Activated CD8-positive, alpha-beta memory T cell treated with anti-CD3 and anti-CD28 coated beads, Interleukin-2, amount 50 U/mL, for 48 hours (primary cell): ENCODE results near the gene BAIAP2L2.
"Not testable (repeated sequence)": the region's sequence is repeated elsewhere in the genome, so short reads cannot be mapped to it uniquely, and the experiment has no call there.

ENCODE experiments used
- DNase-seq: peaks from one replicate; pipeline ENCODE4 v3.0.0-alpha.2; 2020

Gene BAIAP2L2

DNA sequence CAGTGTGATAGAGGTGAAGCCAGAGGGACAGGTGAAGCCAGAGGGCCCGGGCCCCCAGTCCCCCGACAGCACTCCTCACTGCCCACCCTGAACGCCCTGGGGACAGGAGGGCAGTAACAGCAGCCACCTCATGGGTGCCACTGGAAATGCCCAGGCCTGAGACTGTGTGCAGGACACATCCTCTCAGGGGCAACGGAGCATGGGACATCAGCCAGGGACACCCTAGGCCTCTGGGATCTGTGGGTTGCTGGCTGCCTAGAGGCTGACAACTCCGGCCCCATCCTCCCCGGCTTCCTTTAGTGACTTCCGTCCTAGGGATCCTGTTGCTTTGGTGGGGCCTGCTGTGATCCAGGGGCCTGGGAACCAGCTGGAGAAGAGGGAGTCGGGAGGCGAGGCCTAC lies 17.4 kb upstream of the BAIAP2L2 start:
- no peak for DNase-seq

DNA sequence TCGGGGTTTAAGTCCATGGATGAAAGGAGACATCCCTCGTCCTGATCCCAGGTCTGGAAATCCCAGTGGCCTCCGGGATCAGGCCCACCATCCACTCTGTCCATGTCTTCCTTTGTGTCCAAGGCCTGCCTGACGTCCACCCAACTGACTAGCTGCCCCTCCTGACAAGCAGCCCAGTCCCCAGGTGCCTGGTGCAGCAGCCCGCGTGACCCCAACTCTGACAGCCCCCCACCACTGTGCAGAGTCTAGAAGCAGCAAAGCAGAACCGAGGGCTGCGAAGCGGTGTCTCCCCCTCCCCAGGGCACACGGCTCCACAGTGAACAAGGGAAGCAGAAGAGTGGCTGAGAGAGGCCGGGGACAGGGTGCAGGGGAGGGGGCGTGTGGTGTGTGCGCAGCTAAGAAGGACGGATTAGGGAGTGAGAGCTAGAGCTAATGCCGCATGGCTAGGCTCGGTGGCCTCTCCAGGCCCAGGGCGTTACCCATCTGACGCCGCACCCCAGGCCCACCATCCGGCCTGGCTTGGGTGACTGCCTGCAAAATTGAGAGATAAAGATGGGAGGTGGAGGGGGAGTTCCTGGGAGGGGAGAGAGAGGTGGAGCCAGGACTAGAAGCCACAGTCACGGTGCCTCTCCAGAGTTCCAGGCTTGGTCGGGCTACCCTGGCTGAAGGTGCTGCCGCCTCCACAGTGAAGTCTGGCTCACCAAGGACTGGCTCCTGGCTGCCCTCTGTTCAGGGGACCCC lies 16.6 kb upstream of the BAIAP2L2 start:
- no peak for DNase-seq

DNA sequence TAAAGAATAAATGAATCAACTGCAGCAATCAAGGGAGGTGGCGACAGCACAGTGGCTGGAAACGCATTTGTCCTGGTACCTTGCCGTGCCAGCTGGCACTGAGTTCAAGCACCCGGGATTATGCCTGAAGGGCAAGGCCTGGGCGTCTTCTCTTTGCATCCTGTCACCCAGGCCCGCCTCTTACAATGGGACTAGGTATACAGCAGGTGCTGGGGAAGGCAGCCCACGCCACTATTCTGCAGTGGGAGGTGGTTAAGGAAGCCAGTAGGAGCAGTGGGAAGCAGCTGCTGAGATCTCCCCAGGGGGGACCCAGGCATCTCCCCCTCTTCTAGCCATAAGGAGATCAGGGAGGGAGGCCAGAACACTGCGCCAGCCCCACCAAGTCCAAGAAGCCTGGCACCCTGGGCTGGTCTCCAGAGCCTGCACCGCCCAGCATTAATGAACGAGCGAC lies 15.3 kb upstream of the BAIAP2L2 start:
- no peak for DNase-seq

DNA sequence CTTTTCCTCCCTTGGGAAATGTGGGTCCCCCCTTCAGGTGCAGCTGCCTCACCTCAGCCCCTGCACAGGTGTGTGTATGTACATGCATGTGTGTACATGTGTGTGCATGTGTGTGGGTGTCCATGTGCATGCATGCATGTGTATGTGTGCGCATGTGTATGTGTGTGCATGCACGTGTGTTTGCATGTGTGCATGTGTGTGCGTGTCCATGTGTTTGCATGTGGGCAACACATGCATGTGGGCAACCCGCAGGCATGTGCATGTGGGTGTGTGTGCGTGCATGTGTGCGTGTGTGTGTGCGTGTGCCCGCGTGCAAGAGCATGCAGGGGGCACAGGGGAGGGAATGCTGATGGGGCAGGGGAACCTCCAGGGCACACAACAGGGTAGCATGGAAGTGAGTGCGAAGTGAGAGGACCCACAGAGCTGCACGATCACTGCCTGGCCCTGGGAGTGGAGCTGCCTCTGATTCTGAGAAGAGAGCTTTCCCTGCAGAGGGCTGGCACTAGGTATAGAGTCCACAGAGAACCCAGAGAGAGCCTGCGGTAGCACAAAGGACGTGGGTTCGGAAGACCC lies 14.6 kb upstream of the BAIAP2L2 start:
- DNase-seq, result no peak

DNA sequence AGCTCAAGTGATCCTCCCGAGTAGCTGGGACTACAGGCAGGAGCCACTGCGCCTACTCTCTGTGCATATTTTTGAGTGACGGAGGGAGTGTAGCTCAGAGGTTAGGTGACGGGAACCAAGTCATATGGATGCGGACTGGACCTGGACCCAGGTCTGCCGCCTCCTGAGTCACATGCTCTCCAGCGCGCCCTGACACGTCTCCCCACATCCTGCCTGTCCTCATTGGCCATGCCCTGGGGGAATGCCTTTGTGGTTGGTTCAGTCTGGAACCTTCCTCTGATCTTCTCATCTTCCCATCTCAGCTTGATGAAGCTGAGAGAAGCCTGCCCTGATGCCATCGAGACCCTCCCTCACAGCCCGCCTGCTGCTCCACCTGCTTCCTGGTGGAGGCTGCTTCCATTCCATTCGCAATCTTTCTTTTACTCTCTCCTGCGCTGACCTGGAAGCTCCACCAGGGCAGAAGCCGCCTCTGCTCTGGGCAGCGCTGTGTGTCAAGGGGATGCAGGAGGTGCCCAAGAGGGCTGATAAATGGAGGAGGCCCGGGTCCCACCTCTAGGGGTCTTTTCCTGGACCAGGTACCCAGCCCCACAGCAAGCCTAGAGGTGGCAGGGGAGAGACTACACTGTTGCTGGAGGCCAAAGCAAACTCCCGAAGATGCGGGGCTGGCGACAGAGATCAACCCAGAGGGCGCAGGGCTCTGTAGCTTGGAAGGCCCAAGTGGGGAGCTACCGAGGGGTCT lies 13.9 kb upstream of the BAIAP2L2 start:
- no peak for DNase-seq

DNA sequence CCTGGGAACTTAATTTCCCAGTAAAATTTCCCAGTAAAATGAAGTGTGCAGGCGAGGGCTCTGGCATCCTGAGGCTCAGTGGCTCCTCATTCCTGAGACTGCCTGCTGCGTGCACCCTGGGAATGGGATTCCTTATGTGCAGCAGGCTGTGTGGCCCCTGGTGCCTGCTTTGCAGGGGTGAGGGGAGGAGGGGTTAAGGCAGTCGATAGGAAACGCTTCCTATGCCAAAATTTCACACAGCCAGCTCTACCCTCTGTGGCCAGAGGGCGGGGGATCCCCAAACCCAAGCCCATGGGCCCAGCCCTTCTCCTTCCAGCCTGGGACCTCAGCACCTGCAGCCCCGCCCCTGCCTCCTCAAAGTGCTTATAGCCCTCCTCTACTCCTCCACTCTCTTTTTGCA lies 12.1 kb upstream of the BAIAP2L2 start:
- DNase-seq, result no peak

DNA sequence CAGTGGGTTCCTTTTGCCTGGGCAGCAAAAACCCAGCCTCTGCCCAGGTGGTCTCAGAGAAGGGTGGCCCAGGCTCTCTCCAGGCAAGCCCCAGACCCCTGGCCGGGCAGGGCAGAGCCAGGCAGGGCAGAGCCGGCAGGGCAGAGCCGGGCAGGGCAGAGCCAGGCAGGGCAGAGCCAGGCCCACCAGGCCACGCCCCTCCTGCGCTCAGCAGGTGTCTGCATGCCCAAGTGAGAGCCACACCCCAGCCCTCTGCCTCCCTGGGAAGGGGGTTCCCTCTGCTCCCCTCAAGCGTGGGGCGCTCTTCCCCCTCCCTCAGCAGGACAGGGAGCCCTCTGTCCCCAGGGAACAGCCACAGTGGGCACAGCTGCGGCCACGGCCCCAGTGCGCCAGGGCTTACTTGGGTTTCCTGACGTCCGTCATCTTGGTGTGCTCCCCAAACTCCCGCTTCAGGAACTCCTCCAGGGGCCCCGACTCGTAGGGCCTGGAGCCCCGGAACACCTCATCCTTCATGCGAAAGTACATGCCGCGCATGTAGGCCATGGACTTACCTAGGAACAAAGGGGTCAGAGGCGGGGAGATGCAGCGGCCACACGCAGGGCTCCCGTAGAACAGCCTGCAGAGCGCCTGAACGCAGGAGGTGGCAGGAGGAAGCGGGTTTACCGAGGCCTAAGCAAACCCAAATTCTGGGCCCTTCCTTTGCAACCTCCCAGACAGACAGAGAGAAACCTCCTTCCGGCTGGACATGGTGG lies 10.1 kb upstream of the BAIAP2L2 start:
- DNase-seq, result no peak

DNA sequence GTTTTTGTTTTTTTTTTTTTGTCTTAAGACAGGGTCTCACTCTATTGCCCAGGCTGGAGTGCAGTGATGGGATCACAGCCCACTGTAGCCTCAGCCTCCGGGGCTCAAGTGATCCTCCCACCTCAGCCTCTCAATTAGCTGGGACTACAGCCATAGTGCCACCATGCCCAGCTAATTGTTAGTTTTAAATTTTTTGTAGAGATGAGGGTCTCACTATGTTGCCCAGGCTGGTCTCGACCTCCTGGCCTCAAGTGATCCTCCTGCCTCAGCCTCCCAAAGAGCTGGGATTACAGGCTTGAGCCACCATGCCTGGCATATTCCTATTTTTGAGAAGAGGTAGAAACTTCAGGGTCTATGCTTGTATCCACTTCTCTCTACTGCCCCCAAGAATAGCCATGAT lies 8.3 kb upstream of the BAIAP2L2 start:
- not testable (repeated sequence) for DNase-seq

DNA sequence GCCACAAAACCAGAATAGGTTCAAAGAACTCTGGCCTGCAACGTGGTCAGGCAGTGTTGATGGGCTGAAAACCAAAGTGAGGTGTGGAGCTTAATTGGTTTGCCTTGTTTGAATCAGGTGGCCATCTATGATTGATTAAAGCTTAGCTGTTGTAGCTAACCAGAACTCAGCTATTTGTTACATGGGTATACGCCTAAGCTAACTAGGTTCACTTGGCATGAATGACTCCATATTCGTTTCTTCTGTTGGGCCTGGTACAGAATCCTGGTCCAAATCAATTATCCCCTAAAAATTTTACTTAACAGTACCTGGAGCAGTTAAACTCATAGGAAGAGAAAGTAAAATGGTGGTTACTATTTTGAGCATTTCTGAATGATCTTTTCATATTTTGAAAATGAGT lies 7.7 kb upstream of the BAIAP2L2 start:
- DNase-seq, result no peak

DNA sequence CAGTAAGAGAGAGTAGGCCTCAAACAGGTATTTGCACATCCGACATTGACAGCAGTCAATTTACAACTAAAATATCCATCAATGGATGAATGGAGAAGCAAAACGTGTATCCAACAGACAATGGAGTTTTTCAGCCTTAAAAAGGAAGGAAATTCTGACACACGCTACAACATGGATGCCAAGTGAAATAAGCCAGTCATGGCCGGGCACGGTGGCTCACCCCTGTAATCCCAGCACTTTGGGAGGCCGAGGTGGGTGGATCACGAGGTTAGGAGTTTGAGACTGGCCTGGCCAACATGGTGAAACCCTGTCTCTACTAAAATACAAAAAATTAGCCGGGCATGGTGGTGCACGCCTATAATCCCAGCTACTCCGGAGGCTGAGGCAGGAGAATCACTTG lies 7.1 kb upstream of the BAIAP2L2 start:
- DNase-seq, result not testable (repeated sequence)

DNA sequence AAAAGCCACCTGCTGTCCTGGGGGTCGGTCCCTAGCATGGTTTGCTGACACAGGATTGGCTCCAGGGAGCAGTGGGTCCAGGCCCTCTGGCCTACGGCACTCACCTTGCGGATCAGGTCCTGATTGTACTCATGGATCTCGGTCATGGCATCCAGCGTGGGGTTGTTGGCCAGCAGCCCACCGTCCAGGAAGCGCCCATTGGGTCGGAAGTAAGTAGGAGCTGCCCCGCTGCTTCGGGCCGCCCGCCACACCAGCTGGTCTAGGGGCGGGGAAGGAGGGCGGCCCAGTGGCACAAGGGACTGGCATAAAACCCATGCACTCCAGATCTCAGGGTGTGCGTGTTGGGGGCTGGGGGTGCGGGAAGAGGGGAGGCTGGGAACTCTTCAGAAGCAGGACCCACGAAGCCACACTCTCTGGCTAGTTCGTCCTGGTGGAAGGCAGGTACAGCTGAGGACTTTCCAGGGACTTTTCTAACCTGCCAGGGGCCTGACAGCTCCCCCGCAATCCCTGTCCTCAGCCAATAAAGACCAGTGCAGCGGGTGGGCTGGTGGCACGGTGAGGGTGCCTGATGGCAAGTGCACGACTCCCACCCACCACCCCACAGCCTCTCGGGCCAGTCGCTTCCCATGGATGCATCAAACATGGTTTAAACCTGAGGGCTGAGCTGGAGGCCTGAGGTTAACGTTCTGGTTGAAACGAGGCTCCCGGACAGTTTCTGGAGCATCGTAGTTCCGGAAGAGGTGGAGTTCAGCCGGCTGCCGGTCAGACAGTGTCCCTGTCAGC lies 5.1 kb upstream of the BAIAP2L2 start:
- DNase-seq, result no peak

DNA sequence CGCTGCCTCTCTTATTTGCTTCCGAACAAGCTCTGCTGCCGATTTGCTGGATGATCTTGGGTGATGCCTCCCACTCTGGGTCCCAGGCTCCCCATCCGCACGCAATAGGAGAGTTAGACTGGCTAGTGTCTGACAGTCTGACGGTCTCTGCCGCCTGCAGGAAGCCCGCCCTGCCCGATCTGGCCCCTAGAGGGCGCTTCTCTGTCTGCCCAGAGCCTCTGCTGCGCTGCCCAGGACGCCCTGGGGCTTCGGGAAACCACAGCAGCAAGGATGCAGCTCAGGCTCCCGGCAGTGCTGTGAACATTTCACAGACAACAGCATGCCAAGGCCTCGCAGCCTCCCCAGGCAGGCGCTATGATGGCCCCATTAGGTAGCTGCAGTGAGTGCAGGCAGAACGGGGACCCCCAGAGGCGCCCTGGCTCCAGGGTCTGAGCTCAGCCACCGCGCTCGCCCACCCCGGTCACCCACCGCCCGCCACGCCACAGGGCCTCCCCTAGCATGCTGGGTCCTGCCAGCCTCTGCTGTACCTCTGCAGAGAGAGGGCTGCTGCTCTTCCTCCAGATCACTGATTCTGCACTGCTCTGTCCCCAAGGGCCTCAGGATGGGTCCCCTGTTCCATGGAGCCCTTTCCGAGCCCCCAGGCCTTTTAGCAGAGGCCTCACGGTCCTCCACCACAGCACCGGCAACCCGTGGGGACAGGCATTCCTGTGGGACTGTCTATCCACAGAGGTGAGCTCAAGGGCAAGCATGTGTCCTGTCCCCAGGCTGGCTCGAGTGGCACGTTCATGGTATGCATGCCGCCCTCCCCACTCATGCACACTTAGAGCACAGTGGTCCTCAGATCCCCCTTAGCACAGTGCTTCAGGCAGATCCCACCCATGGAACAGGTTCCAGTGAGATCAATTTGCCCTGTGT lies 4.3 kb upstream of the BAIAP2L2 start:
- DNase-seq, result peak; percentile 95

DNA sequence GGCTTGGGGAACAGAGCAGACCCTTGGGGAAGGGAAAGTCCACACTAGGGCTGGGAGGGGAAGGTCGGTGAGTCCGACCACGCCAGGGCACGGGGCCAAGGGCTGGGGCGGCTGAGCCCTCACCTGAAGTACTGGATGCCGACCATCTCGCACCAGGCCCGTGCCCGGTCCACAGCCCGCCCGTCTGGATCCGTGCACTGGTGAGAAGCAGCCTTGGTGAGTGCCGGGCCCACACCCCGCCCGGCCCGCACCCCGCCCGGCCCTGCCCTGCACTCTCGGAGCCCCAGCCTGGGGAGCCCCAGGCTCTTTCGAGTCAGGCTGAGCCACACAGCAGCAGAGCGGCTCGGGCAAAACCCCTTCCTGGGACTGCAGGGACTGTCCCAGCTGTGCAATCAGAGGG lies 1.9 kb upstream of the BAIAP2L2 start:
- no peak for DNase-seq

DNA sequence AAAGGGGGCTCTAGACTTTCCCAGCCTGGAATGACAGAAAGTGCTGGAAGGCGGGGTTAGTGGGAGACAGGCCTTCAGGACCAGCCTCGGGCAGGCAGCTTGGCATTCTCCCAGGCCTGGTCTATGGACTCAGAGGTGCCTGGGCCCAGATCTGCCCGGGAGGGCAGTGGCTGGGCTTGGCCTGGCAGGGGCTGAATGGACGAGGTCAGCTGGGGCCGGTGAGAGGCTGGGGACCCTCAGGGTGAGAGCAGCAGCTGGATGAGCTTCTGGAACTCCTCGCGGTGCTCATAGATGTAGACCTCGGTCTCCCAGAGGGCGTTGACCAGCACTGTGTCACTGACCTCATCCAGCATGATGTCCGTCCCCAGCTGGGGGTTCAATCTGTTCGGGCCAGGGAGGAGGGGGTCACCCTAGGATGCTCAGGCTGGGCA lies 1.5 kb upstream of the BAIAP2L2 start:
- no peak for DNase-seq

DNA sequence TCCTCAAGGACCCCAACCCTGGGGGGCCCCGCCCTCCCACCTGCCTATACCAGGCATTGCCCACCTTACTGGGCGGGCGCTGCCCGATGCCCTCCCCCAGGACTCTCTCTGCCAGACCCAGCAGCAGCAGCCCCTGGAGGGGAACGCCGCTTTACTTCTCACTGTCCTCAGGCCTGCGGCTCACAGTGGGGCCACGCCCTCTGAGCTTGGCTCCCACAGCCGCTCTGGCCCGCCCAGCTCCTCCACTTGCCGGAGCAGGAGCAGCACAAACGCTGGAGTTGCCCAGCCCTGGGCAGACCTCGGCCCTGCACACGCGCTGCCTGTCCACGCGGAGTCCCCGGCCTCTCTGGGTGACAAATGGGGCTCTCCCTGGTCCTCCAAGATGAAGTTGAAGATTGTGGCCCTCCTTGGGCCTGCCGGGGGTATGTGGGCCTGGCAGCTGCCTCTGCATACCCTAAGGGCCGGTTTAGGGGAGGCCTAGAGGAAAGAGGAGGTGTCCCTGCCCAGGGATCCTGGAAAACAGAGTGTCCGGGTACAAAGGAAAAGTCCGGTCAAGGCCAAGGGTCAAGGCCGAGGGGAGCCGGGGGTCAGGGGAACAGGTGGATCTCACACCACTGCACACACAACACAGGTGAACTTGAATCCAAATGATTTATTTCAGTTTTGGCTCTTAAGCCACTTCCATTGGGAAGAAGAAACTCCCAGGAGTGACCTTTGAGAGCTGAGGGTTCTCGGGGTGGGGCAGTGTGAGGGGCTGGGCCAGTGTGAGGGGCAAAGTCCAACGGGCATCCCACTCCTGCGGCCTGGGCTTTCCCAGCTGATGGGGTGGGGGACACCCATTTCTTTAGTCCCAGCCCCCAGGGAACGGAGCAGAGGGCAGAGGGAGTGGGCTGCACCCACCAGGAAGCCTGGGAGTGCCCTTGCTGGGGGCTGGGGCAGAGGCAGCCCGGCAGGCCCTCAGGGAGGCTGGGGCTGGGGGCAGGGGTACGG lies 674 bp upstream of the BAIAP2L2 start:
- no peak for DNase-seq

DNA sequence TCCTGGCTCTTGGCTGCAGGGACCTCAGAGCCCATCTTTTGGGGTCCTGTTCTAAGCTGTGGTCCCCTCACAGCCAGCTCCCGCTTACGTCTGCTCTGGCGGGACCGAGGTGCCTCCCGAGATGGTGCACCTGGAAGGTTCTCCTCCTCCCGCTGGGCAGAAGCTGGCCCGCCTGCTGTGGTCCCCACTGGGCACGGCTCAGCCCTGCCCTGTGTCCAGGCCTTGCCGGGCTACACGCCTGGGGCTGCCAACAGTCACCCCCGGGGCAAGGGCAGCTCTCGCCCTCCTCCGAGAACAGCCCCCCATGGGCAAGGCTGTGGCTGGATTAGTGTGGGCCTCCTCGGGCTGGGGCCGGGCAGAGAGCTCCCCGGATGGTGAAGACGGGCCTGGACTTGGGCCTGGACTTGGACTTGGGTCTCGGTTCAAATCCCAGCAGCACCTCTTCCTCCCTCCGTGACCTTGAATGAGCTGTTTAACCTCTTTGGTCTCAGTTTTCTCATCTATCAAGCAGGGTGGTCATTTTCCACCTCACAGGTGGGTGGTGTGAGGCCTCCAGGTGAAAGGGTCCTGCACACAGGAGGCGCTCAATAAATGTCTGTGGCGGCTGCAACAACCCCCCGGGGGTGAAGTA lies 998 bp downstream of the BAIAP2L2 start:
- DNase-seq, result no peak

DNA sequence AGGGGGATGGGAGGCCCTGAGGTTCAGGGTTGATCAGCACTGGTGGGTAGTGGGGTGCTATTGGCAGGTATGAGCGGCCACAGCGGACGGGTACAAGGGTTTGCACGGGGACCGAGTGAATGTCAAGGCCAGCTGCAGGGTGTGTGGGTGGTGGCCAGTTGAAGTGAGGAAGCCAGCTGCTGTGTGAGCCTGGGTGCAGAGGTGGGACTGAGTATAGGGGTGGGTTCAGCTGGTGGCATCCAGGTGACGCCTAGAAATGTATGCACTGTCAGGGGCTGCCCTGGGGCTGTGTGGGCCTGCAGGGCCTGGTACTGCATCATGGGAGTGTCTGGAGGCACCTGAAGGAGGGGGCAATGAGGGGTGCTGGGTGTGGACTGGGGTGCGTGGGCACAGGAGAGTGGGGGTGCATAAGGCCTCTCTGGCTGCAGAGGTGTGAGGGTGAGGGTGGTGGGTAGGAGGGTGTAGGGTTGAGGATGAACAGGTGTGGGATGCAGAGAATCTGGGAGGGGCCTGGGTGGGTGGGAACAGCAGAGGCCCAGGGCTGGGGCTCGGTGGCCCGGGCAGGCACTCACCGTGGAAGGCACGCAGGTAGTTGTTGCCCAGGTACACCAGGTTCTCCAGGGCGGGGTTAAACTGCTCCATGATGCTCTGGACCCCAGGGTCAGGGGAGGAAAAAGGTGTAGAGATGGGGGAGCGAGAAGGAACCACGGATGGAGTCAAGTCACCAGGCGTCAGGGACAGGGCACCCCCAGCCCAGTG lies 1.7 kb downstream of the BAIAP2L2 start:
- no peak for DNase-seq

DNA sequence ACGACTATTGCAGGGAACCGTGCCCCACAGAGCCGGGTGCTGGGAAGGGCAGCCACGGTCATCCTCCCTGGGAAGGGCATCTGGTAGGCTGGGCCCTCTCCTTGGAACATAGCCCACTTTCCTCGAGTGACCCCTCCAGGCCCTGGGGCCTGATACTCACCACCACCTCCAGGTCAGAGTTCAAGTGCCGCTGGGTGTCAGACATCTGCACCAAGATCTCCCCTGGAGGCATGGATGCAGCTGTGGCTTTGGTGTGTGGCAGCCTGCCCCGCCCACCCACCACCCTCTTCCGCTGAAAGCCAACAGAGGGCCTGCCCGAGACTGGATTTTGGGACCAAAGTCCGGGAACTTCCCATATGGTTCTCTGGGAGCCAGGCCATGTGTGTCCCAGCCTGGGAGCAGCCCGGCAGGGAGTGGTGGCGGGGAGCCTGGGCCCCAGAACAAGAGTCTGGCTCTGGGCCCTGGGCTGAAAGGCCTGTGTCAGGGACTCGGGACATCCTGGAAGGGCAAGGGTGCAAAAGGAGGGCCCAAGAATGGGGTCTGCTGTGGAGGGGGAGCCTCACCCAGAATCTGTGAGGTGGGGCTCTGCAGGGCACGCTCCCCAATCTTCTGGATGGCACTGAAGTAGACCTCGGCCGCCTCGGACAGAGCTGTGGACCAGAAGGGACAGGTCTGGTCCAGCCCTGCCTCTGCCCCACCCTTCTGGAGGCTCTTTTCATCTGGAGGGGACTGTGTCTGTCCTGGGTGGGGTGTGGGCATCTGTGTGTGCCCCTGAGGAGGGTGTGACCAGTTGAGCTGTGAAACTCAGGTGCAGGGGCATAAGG lies 2.6 kb downstream of the BAIAP2L2 start:
- no peak for DNase-seq
